ENCODE results near the gene LRRC34. TPM values are rescaled to one million over a fixed set of nuclear protein-coding genes. Genes with fewer than 3 reads are reported as not detected.
A peak's percentile ranks its signal among the peaks of the same experiment; 100 is the strongest.

Gene LRRC34
- total RNA-seq, 4 donors from 2014 or later, result 2.5 to 10.3 (median 4.6) TPM

DNA sequence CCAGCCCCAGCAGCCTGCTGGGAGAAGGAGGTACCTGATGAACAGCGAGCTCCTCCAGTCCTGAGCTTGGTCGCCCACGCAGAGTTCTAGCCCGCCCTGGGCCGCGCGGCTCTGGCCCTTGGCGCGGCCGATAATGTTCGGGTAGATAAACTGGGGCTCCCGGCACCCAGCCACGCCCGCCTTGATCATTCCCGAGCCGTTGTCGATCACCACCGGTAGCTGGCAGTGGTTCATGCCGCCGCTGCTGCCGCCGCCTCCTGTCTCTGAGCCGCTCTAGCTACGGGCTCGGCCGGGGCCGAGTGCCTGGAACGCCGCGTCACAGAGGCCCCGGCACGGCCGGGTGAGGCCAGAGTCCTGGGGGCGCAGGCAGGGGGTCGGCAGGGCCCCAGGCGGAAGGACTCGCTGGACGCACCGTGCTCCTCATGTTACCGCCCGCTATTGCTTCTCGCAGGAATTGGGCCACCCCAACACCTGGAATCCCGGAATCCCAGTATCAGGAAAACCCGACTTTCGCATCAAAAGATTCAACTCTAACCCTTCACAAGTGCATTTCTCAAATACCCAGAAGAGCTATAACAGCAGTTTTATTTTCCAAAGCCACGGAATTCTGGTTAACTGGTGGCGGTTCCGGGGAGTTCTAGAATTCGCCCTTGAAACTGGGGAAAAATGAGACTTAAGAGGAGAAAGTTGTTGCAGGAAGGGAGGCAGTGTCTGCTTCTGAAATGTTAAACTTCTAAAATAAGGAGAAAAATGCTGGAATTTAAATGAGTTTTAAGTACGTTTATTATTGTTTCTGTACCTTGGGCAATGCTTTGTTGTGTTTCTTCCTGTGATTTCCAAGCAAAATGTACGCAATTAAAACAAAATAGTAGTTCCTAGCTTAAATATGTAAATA is 43.2 kb downstream of the LRRC34 start, which contains the start of gene ACTRT3:
Gene ACTRT3, minus strand, starts transcription at position 275 of the 895 bp plus-strand sequence. Its CDS starts 41 bp downstream, at position 234.
- TF ChIP-seq POLR2A (IDR thresholded peaks at IDR 0.05), result peak; percentile 15 to 35
- TF ChIP-seq EP300 (IDR thresholded peaks at IDR 0.05), result peak; percentile 49 to 55
- peak in 1 of 5 experiments; percentile 30 for TF ChIP-seq CTCF (IDR thresholded peaks at IDR 0.05)
- peak; percentile 30 to 33 for DNase-seq (ENCODE audit: low spot score in 2 of 2)
- WGBS, 2 donors, result 1 to 5% methylated on average over 33 to 36 of the region's 51 CpGs
- peaks cover 0 to 3% (median 0%) of the 10 kb centered on the region in 3 donors for H3K36me3 ChIP-seq
- peaks cover 0 to 9% (median 7%) of the 10 kb centered on the region in 4 donors for H3K4me1 ChIP-seq
- H3K27me3 ChIP-seq, result no peaks in the 10 kb centered on the region
- H3K4me3 ChIP-seq, result peak within 1 kb of the TSS; percentile 47 to 85 (median 63)
- peaks cover 0 to 5% (median 0%) of the 10 kb centered on the region in 4 donors for H3K9me3 ChIP-seq
- H3K27ac ChIP-seq, result peak within 1 kb of the TSS; percentile 69 to 95 (median 90)

GRCh38 chr3:169764882-169765612 is 47.7 kb downstream of the LRRC34 start, which contains the start of gene TERC:
TSS of gene TERC (minus strand) at chr3:169765060.
- H3K4me1 ChIP-seq, result peaks cover 0 to 19% (median 3%) of the 10 kb centered on the region in 4 donors
- DNase-seq (ENCODE audit: low spot score in 2 of 2), result peak; percentile 89
- peak within 1 kb of the TSS; percentile 54 to 85 (median 84) for H3K4me3 ChIP-seq
- peak within 1 kb of the TSS; percentile 93 to 97 (median 94) for H3K27ac ChIP-seq
- TF ChIP-seq POLR2A (IDR thresholded peaks at IDR 0.05) (peak; percentile 93 to 99), EP300 (IDR thresholded peaks at IDR 0.05) (peak; percentile 84 to 98), CTCF (IDR thresholded peaks at IDR 0.05) (peak in 2 of 5 experiments; percentile 25 to 35)
- no peaks in the 10 kb centered on the region for H3K36me3 ChIP-seq
- no peaks in the 10 kb centered on the region for H3K27me3 ChIP-seq
- H3K9me3 ChIP-seq, result peaks cover 0 to 5% (median 0%) of the 10 kb centered on the region in 4 donors
- WGBS, 2 donors, result 7 to 8% methylated on average over 42 of the region's 42 CpGs

- peak; percentile 43 to 46 for DNase-seq (ENCODE audit: low spot score in 2 of 2)
- H3K9me3 ChIP-seq, result peaks cover 0 to 5% (median 0%) of the 10 kb centered on the region in 4 donors
- peak overlapping the region; percentile 54 to 85 (median 84) for H3K4me3 ChIP-seq
- H3K27ac ChIP-seq, result peak overlapping the region; percentile 93 to 97 (median 94)
- 0% methylated on average over 19 to 30 of the region's 46 CpGs for WGBS, 2 donors
- no peaks in the 10 kb centered on the region for H3K36me3 ChIP-seq
- no peaks in the 10 kb centered on the region for H3K27me3 ChIP-seq
- no peak for TF ChIP-seq CTCF (IDR thresholded peaks at IDR 0.05)
- TF ChIP-seq EP300 (IDR thresholded peaks at IDR 0.05), result no peak
- no peak for TF ChIP-seq POLR2A (IDR thresholded peaks at IDR 0.05)
- peaks cover 0 to 19% (median 3%) of the 10 kb centered on the region in 4 donors for H3K4me1 ChIP-seq
Measured at GRCh38 chr3:169764312-169764881, 48.3 kb downstream of the LRRC34 start.

DNA sequence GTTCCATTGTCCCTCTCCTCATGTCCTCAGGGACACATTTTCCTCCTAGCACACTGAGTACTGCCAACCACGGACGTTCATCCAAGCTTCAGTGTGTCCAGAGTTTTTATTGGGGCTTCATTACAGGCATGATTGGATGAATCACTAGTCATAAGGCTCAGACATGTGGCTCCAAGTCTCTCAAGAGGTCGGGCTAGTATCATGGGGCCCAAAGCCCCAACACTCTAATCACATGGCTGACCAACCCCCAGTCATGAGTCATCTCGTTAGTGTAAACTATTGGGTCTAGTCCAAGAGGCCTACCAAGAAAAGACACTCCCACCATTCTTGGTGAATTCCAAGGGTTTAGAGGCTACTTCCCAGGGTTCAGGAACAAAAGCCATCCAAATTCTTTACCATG is 52.2 kb downstream of the LRRC34 start:
- peaks cover 0 to 19% (median 3%) of the 10 kb centered on the region in 4 donors for H3K4me1 ChIP-seq
- H3K4me3 ChIP-seq, result no peak overlapping the region
- no peaks in the 10 kb centered on the region for H3K36me3 ChIP-seq
- DNase-seq (ENCODE audit: low spot score in 2 of 2), result no peak
- 59 to 62% methylated on average over 4 of the region's 4 CpGs for WGBS, 2 donors
- TF ChIP-seq EP300 (IDR thresholded peaks at IDR 0.05) (no peak), CTCF (IDR thresholded peaks at IDR 0.05) (no peak), POLR2A (IDR thresholded peaks at IDR 0.05) (no peak)
- H3K27me3 ChIP-seq, result no peaks in the 10 kb centered on the region
- no peak overlapping the region for H3K27ac ChIP-seq
- no peaks in the 10 kb centered on the region for H3K9me3 ChIP-seq

Data from tibial nerve (tissue), 4 donors.